Measurements from ENCODE around the gene ADGRL3. TPM values are rescaled to one million over a fixed set of nuclear protein-coding genes. Genes with fewer than 3 reads are reported as not detected.

ADGRL3 gene
- total RNA-seq, 1 donor from 2014 or later = 6.1 TPM

DNA sequence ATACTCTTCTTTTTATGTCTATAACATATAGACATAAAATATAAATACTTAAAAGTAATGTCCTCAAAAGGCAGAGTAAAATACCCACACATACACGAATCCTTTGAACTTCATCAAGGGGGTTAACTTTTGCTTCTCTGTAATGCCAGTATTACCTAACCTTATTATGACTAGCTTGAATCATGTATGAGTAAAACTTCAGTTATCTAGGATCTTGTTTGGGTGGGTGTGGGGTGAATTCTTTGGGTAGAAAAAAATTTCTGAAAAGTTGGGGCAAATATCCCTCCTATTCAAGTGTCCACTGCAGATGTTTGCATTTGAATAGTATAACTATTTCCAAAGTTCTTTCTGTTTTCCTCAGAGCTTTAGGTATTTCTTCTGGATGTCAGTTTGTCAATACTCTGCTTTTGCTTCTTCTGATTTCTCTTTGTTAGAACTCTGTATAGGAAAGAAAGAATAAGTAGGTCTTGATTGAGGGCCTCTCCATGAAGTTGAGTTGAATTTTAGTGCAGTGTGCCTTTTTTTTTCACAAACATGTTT lies 173.8 kb downstream of the ADGRL3 start:
- intact Hi-C loops (cut with micrococcal nuclease) = no loop called here

DNA sequence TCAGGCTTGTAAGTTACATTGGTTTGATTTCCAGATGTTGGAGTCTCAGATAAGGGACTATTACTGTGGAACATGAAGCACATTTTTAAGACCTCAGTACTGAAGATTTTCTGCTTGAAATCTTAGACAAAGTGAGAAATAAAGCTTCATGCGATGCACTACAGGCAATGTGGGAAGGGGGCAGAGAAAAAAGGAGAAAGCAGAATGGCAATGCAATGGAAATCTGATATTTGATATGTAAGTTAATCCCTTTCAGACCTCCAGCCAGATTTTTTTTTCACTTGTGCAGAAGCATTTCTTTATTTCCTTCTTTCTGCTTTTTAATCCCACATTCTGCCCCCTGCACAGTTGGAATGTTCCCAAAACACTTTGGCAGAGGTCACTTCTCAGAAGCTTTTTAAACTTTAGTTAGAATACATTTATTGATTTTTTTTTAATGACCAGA lies 174.3 kb downstream of the ADGRL3 start:
- H3K4me1 ChIP-seq = peaks cover 19% of the 10 kb centered on the region
- peak overlapping the region; percentile 3 for H3K4me3 ChIP-seq

More for the DNA sequence above, 173.8 kb downstream of the ADGRL3 start:
- no peaks in the 10 kb centered on the region for H3K36me3 ChIP-seq
- H3K9me3 ChIP-seq (replicated peaks) = peaks cover 13% of the 10 kb centered on the region
- no peak for DNase-seq
- TF ChIP-seq, protein P1, sequence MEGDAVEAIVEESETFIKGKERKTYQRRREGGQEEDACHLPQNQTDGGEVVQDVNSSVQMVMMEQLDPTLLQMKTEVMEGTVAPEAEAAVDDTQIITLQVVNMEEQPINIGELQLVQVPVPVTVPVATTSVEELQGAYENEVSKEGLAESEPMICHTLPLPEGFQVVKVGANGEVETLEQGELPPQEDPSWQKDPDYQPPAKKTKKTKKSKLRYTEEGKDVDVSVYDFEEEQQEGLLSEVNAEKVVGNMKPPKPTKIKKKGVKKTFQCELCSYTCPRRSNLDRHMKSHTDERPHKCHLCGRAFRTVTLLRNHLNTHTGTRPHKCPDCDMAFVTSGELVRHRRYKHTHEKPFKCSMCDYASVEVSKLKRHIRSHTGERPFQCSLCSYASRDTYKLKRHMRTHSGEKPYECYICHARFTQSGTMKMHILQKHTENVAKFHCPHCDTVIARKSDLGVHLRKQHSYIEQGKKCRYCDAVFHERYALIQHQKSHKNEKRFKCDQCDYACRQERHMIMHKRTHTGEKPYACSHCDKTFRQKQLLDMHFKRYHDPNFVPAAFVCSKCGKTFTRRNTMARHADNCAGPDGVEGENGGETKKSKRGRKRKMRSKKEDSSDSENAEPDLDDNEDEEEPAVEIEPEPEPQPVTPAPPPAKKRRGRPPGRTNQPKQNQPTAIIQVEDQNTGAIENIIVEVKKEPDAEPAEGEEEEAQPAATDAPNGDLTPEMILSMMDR (IDR thresholded peaks at IDR 0.05; ENCODE audit: borderline replicate concordance) = no peak
- peak overlapping the region; percentile 51 for H3K27ac ChIP-seq (replicated peaks)
- H3K4me1 ChIP-seq = peaks cover 19% of the 10 kb centered on the region
- H3K4me3 ChIP-seq = peak overlapping the region; percentile 3
- H3K27me3 ChIP-seq (ENCODE audit: low read depth) = no peaks in the 10 kb centered on the region

DNA sequence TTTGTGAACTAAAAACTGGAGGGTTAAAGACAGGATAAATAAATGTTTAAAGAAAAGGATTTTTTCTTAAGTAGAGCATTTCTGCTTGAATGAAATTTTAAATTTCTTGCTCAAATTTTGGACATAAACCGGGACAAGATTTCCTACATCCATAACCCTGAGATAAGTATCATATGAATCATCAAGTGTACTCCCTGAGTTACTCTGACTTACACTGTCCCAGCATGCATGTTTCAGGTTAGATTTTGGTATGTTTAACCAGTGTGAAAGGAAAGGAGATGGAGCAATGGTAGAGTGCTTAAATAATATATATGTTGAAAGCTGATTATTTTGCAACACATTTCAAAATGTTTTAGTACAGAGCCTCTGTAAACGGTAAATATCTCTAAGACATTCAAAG lies 175.2 kb downstream of the ADGRL3 start:
- H3K36me3 ChIP-seq = no peaks in the 10 kb centered on the region
- TF ChIP-seq, protein P1 (IDR thresholded peaks at IDR 0.05; ENCODE audit: borderline replicate concordance) = no peak
- no peaks in the 10 kb centered on the region for H3K27me3 ChIP-seq (ENCODE audit: low read depth)
- H3K27ac ChIP-seq (replicated peaks) = peak overlapping the region; percentile 33
- intact Hi-C loops (cut with micrococcal nuclease) = no loop called here
- H3K4me3 ChIP-seq = no peak overlapping the region
- peaks cover 19% of the 10 kb centered on the region for H3K4me1 ChIP-seq
- DNase-seq = no peak
- peaks cover 13% of the 10 kb centered on the region for H3K9me3 ChIP-seq (replicated peaks)

More for the DNA sequence above, 174.3 kb downstream of the ADGRL3 start:
- TF ChIP-seq, protein P1 (IDR thresholded peaks at IDR 0.05; ENCODE audit: borderline replicate concordance) = no peak
- peaks cover 13% of the 10 kb centered on the region for H3K9me3 ChIP-seq (replicated peaks)
- peak overlapping the region; percentile 51 for H3K27ac ChIP-seq (replicated peaks)
- intact Hi-C loops (cut with micrococcal nuclease) = no loop called here
- DNase-seq = no peak
- no peaks in the 10 kb centered on the region for H3K36me3 ChIP-seq
- no peaks in the 10 kb centered on the region for H3K27me3 ChIP-seq (ENCODE audit: low read depth)

DNA sequence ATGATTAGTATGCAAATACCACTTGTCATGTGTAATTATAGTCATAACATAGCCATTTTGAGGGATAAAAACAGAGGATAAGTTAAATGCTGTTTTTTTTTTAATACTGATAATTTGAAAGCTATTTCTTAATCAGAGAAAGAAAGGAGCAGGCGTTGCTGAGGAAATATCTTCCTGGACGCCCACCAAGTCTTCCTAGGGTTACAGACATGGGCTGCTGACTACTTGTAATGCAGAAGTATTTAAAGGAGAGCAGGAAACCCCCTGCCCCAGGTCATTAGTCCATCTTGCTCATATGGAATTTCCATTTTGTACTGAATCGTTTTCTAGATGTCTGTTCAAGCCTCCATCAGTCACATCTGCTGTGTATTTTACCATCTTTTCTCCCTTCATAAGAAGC lies 176.2 kb downstream of the ADGRL3 start:
- intact Hi-C loops (cut with micrococcal nuclease) = no loop called here
- TF ChIP-seq, protein P1 (IDR thresholded peaks at IDR 0.05; ENCODE audit: borderline replicate concordance) = no peak
- Histone ChIP-seq H3K4me3 (no peak overlapping the region), H3K27ac (replicated peaks) (peak overlapping the region; percentile 33), H3K27me3 (ENCODE audit: low read depth) (no peaks in the 10 kb centered on the region), H3K4me1 (peaks cover 19% of the 10 kb centered on the region), H3K9me3 (replicated peaks) (peaks cover 13% of the 10 kb centered on the region), H3K36me3 (no peaks in the 10 kb centered on the region)
- no peak for DNase-seq

DNA sequence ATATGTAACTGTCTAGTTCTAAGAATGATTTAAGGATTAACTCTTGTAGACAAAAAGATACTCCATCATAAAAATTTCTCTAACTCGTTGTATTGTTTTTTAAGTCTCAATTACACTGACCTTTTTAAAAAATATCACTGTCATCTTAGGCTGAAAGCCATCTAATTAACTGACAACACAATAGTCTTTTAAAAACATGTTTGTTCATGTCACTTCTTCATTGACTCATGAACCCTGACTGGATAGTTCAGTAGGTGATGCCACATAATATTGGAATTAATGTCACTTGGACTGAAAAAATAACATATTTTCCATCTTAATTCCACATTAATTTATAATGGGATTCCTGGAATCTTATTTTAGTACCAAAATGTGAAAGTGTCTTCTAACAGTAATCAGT lies 179.3 kb downstream of the ADGRL3 start:
- no peaks in the 10 kb centered on the region for H3K27me3 ChIP-seq (ENCODE audit: low read depth)
- TF ChIP-seq, protein P1 (IDR thresholded peaks at IDR 0.05; ENCODE audit: borderline replicate concordance) = no peak
- H3K27ac ChIP-seq (replicated peaks) = no peak overlapping the region
- H3K9me3 ChIP-seq (replicated peaks) = peaks cover 13% of the 10 kb centered on the region
- H3K4me3 ChIP-seq = no peak overlapping the region
- H3K4me1 ChIP-seq = peaks cover 14% of the 10 kb centered on the region
- DNase-seq = no peak
- intact Hi-C loops (cut with micrococcal nuclease) = no loop called here
- H3K36me3 ChIP-seq = no peaks in the 10 kb centered on the region
